ENCODE data around the gene LRRFIP1.

- TF ChIP-seq CTCF (IDR thresholded peaks at IDR 0.05) (no peak), EP300 (IDR thresholded peaks at IDR 0.05) (no peak)
These were observed 27.8 kb upstream of the LRRFIP1 start for GRCh38 chr2:237599465-237600110.
